Measurements from ENCODE around the gene TMEM86B. TPM values are rescaled to one million over a fixed set of nuclear protein-coding genes. Genes with fewer than 3 reads are reported as not detected.
A peak's percentile ranks its signal among the peaks of the same experiment; 100 is the strongest.

The TMEM86B gene
- total RNA-seq, 2 experiments from 2014 or later = 5.8 to 6.2 TPM

DNA sequence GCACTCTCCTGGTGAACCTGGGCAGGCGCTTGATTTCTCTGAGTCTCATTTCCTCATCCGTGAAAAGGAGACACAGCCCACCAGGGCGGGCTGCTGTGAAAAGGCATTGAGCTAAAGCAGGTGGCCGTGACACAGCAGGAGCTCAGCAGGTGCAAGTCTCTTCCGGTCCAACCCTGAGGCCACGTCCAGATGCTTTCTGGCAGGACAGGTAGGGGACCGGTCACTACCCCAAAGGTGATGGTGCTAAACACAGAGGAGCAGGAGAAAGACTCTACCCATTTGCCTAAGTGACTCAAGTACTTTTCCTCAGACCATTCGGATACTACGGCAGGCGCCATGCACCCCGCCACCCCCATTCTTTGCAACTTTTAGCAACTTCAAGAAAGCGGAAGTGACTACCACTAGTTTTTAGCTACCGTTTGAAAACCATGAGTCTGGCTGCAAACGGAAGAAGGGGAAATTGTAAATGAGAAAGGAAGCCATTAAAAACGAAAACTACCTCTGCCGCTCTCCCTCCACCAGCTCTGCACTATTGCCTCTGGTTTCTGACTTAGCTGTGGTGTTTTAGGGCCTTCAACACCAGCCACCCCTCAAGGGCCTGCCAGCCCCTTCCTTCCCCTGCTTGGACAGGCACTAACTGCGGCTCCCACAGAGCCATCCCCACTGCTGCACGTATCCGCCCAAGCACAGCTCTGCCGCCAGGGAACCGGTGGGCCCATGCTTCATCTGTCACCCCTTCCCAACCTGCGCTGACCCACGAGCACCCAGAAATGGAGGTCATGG, 25.5 kb upstream of the TMEM86B start:
- Mint-ChIP-seq H3K4me3 (peak overlapping the region; percentile 96), H3K9me3 (no peaks in the 10 kb centered on the region), H3K4me1 (ENCODE audit: low read depth) (peaks cover 33% of the 10 kb centered on the region), H3K27me3 (no peaks in the 10 kb centered on the region), H3K27ac (peak overlapping the region; percentile 99), H3K36me3 (ENCODE audit: low read depth) (peaks cover 64% of the 10 kb centered on the region)
- DNase-seq (peak; percentile 81), ATAC-seq (peak; percentile 37)
- ChIA-PET CTCF (interaction anchor here (0.6 to 3.5 kb wide), 10 partner anchors 19 to 250 kb away, joined by 3 to 11 read pairs (median 4); partner anchors contain the start of gene TMEM238), POLR2A (interaction anchor here (0.7 to 5.5 kb wide), 17 partner anchors 10 to 1053 kb away, joined by 3 to 40 read pairs (median 4); partner anchors contain the start of genes BRSK1, HSPBP1, RPS9 and TMEM238)
- no peak for TF ChIP-seq CTCF (IDR thresholded peaks at IDR 0.05)
- intact Hi-C loops (cut with micrococcal nuclease) = loop anchor here (10.0 kb wide), 1 partner anchor 401 kb away; the partner anchor contains the start of gene U2AF2

DNA sequence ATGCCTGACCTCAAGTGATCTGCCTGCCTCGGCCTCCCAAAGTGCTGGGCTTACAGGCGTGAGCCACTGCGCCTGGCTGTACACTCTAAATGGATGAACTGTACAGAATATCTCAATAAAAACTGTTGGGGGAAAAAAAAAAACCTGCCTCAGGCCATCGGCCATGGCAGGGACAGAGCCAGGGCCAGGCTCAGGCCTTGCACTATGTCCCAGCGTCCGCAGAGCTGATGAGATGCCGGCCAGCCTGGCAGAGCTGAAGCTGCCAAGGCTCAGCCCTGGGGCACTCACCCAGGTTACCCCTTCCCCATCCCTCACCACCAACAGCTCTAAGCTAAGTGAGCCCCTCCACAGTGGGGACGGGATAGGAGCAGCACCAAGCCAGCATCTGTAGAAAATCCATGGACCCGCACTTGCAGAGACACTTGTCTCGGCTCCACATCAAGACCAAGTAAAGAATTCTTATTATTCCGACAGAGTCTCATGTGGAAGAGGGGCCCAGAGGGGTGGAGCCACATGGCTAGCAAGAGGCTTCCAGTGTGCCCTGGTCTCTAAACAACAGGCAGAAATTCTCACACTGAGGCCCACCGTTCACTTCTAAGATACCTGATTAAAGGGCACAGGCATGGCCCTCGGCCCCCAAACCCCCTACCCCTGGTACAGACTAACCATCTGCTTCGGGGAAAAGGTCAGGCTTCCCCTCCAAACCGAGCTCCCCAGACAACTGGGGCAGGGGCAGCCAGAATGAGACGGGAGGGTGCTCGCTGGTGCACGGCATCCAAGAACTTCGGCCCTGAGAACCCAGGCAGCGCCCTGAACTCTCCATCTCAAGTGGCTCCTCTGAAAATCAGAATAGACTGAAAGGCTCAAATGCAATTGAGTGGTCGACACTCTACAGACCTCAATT, 24.4 kb upstream of the TMEM86B start:
- intact Hi-C loops (cut with micrococcal nuclease) = loop anchor here (10.0 kb wide), 1 partner anchor 402 kb away; the partner anchor contains the start of gene U2AF2
- peaks cover 42% of the 10 kb centered on the region for H3K4me1 Mint-ChIP-seq (ENCODE audit: low read depth)
- H3K4me3 Mint-ChIP-seq = peak overlapping the region; percentile 96
- peak overlapping the region; percentile 99 for H3K27ac Mint-ChIP-seq
- peaks cover 66% of the 10 kb centered on the region for H3K36me3 Mint-ChIP-seq (ENCODE audit: low read depth)
- POLR2A ChIA-PET = interaction anchor here (0.7 to 5.5 kb wide), 10 partner anchors 10 to 165 kb away, joined by 3 to 40 read pairs (median 4); partner anchors contain the start of genes BRSK1, TMEM238 and UBE2S
- no peaks in the 10 kb centered on the region for H3K9me3 Mint-ChIP-seq
- no peak for TF ChIP-seq CTCF (IDR thresholded peaks at IDR 0.05)
- no peaks in the 10 kb centered on the region for H3K27me3 Mint-ChIP-seq
- DNase-seq (peak; percentile 41), ATAC-seq (no peak)
- CTCF ChIA-PET = interaction anchor here (1.0 to 3.5 kb wide), 4 partner anchors 39 to 131 kb away, joined by 5 to 11 read pairs (median 8); partner anchors contain the start of gene TMEM238

DNA sequence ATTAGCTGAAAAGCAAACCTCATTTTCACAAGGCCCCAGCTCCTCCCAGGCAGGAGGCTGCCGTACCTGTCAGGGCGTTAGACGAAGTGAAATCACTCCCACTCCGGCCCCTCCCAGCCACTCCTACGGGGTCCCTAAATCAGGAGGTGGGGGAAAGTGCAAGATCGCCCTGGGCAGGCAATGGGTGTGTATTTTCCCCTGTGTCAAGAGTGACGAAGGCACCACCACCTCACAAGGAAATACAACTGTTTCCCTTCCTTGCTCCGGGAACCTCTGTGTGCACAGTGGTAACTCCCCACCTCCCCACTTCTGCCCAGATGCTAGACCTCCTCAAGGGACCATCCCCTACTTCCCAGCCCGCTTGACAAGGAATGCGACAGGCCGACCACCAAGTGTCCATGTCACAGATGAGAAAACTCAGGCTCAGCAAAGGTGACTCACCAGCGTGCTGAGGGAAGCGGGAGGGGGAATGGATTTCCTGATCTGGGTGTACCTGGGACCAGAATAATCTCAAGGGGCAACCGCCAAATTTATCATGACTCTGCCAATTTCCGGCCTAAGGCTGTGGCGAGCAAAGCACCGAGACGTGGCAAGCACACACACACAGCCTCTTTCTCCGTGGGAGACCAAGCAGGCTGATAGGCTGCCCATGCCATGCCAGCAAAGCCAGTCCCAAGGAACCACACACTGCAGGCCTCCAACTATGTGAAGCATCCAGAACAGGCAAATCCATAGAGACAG, 22.9 kb upstream of the TMEM86B start:
- peak; percentile 31 for ATAC-seq
- intact Hi-C loops (cut with micrococcal nuclease) = loop anchor here (10.0 kb wide), 1 partner anchor 403 kb away; the partner anchor contains the start of gene U2AF2
- TF ChIP-seq CTCF (IDR thresholded peaks at IDR 0.05) = no peak
- ChIA-PET CTCF (interaction anchor here (0.6 to 3.5 kb wide), 2 partner anchors 40 to 132 kb away, joined by 3 to 10 read pairs; partner anchors contain the start of gene TMEM238), POLR2A (interaction anchor here (0.7 to 2.9 kb wide), 7 partner anchors 8 to 133 kb away, joined by 3 to 15 read pairs (median 3); partner anchors contain the start of genes HSPBP1, PPP6R1 and TMEM238)
- Mint-ChIP-seq H3K36me3 (ENCODE audit: low read depth) (peaks cover 52% of the 10 kb centered on the region), H3K4me3 (peak overlapping the region; percentile 70), H3K27me3 (no peaks in the 10 kb centered on the region), H3K9me3 (no peaks in the 10 kb centered on the region), H3K27ac (peak overlapping the region; percentile 99), H3K4me1 (ENCODE audit: low read depth) (peaks cover 45% of the 10 kb centered on the region)
- peak; percentile 74 for DNase-seq

GRCh38 chr19:55250262-55251036, 21.9 kb upstream of the TMEM86B start:
- H3K27me3 Mint-ChIP-seq = no peaks in the 10 kb centered on the region
- H3K36me3 Mint-ChIP-seq (ENCODE audit: low read depth) = peaks cover 47% of the 10 kb centered on the region
- ChIA-PET POLR2A (interaction anchor here (1.1 to 2.9 kb wide), 7 partner anchors 9 to 134 kb away, joined by 3 to 15 read pairs (median 3); partner anchors contain the start of genes PPP6R1 and TMEM238), CTCF (interaction anchor here (0.6 to 1.0 kb wide), 2 partner anchors 41 to 390 kb away, joined by 3 to 4 read pairs; no protein-coding TSS in a partner anchor)
- TF ChIP-seq CTCF (IDR thresholded peaks at IDR 0.05) = no peak
- no peak for DNase-seq
- peak overlapping the region; percentile 70 for H3K4me3 Mint-ChIP-seq
- intact Hi-C loops (cut with micrococcal nuclease) = loop anchor here (10.0 kb wide), 1 partner anchor 404 kb away; the partner anchor contains the start of gene U2AF2
- H3K27ac Mint-ChIP-seq = peak overlapping the region; percentile 99
- ATAC-seq = no peak
- H3K4me1 Mint-ChIP-seq (ENCODE audit: low read depth) = peaks cover 42% of the 10 kb centered on the region
- no peaks in the 10 kb centered on the region for H3K9me3 Mint-ChIP-seq
